ENCODE results near the gene PASD1. TPM values are rescaled to one million over a fixed set of nuclear protein-coding genes. Genes with fewer than 3 reads are reported as not detected.

Gene PASD1
- total and polyA plus RNA-seq, 10 of the 15 experiments (the other 5 are each of a cell fraction or from before 2014, with no cell fraction given), result under 0.01 to 0.01 TPM; not detected in 8

DNA sequence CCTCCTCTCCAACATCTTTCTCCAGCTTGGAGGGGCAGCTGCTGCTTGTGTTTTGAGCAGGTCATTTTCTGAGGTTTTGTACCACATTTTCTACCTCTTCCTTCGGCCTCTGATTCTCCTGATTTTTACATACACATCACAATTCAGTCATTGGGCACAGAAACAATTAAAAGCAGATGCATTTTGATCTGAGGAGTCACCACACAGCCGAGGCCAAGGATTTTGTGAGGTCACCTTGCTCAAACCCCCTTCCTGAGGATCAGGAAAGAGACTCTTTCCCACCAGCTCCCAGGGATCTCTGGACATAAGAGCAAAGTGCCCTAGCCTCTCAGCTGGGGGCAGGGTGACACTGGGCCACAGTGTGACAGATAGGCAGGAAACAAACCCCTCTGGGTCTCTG is 147.0 kb downstream of the PASD1 start (continued):
- TF ChIP-seq, protein P1, sequence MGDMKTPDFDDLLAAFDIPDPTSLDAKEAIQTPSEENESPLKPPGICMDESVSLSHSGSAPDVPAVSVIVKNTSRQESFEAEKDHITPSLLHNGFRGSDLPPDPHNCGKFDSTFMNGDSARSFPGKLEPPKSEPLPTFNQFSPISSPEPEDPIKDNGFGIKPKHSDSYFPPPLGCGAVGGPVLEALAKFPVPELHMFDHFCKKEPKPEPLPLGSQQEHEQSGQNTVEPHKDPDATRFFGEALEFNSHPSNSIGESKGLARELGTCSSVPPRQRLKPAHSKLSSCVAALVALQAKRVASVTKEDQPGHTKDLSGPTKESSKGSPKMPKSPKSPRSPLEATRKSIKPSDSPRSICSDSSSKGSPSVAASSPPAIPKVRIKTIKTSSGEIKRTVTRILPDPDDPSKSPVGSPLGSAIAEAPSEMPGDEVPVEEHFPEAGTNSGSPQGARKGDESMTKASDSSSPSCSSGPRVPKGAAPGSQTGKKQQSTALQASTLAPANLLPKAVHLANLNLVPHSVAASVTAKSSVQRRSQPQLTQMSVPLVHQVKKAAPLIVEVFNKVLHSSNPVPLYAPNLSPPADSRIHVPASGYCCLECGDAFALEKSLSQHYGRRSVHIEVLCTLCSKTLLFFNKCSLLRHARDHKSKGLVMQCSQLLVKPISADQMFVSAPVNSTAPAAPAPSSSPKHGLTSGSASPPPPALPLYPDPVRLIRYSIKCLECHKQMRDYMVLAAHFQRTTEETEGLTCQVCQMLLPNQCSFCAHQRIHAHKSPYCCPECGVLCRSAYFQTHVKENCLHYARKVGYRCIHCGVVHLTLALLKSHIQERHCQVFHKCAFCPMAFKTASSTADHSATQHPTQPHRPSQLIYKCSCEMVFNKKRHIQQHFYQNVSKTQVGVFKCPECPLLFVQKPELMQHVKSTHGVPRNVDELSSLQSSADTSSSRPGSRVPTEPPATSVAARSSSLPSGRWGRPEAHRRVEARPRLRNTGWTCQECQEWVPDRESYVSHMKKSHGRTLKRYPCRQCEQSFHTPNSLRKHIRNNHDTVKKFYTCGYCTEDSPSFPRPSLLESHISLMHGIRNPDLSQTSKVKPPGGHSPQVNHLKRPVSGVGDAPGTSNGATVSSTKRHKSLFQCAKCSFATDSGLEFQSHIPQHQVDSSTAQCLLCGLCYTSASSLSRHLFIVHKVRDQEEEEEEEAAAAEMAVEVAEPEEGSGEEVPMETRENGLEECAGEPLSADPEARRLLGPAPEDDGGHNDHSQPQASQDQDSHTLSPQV (IDR thresholded peaks at IDR 0.05), result no peak

DNA sequence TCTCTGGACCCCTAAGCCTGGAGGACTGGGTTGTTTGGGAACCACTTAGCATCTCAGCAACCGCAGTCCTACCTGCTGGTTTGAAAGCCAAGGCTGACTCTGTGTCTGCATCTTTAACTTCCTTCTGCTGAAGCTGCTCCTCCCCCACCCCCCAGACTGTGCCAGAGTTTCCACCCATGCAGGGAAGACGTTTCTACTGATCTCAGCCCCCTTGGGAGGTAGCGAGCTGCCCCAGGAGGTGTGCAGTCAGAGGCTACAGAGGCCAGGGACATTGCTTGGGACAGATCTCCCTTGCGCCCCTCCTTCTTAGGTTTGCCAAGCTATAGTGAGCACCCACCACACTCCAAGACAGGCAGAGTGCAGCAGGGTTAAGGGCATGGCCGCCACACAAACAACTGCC is 147.7 kb downstream of the PASD1 start:
- no peaks in the 10 kb centered on the region for H3K27me3 ChIP-seq (replicated peaks in 1 of 2; ENCODE audit: control insufficient read depth in 2 of 2, insufficient read depth in 2 of 2, low read length in 1 of 2)
- POLR2A ChIA-PET, result no interaction called here
- RAD21 ChIA-PET (ENCODE audit: unreplicated experiment), result no interaction called here
- no peaks in the 10 kb centered on the region for H3K4me1 ChIP-seq (ENCODE audit: control insufficient read depth, insufficient read depth, low read length)
- CTCF ChIA-PET, result interaction anchor here (1.8 kb wide), 1 partner anchor 921 kb away, joined by 5 read pairs; no protein-coding TSS in a partner anchor
- ATAC-seq (no peak), DNase-seq (ENCODE audit: low read depth, low spot score) (no peak), FAIRE-seq (no peak)
- TF ChIP-seq YBX1 (IDR thresholded peaks at IDR 0.05) (no peak), NBN (IDR thresholded peaks at IDR 0.05) (no peak)
- TF ChIP-seq, protein P2, sequence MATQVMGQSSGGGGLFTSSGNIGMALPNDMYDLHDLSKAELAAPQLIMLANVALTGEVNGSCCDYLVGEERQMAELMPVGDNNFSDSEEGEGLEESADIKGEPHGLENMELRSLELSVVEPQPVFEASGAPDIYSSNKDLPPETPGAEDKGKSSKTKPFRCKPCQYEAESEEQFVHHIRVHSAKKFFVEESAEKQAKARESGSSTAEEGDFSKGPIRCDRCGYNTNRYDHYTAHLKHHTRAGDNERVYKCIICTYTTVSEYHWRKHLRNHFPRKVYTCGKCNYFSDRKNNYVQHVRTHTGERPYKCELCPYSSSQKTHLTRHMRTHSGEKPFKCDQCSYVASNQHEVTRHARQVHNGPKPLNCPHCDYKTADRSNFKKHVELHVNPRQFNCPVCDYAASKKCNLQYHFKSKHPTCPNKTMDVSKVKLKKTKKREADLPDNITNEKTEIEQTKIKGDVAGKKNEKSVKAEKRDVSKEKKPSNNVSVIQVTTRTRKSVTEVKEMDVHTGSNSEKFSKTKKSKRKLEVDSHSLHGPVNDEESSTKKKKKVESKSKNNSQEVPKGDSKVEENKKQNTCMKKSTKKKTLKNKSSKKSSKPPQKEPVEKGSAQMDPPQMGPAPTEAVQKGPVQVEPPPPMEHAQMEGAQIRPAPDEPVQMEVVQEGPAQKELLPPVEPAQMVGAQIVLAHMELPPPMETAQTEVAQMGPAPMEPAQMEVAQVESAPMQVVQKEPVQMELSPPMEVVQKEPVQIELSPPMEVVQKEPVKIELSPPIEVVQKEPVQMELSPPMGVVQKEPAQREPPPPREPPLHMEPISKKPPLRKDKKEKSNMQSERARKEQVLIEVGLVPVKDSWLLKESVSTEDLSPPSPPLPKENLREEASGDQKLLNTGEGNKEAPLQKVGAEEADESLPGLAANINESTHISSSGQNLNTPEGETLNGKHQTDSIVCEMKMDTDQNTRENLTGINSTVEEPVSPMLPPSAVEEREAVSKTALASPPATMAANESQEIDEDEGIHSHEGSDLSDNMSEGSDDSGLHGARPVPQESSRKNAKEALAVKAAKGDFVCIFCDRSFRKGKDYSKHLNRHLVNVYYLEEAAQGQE (IDR thresholded peaks at IDR 0.05; ENCODE audit: low read depth, low read length), result no peak
- no peak overlapping the region for H2AFZ ChIP-seq (ENCODE audit: control insufficient read depth, low read depth, low read length)
- intact Hi-C loops (cut with micrococcal nuclease; ENCODE audit: unreplicated experiment), result no loop called here
- no peak overlapping the region for H3K4me2 ChIP-seq (ENCODE audit: control insufficient read depth, insufficient read depth)
- H3K9me3 ChIP-seq (replicated peaks; ENCODE audit: control insufficient read depth, insufficient read depth, low read length), result no peaks in the 10 kb centered on the region
- no peaks in the 10 kb centered on the region for H4K20me1 ChIP-seq (ENCODE audit: control insufficient read depth, insufficient read depth)
- 11% methylated on average over 5 of the region's 5 CpGs for WGBS (ENCODE audit: insufficient coverage, insufficient replicate concordance, low lambda C conversion rate, missing lambda C conversion rate)
- H3K9ac ChIP-seq (ENCODE audit: control insufficient read depth, insufficient read depth, low read length), result no peak overlapping the region
- no peaks in the 10 kb centered on the region for H3K36me3 ChIP-seq (ENCODE audit: control insufficient read depth in 2 of 2, insufficient read depth in 2 of 2, low read length in 1 of 2)
- SMC1A ChIA-PET (ENCODE audit: uncharacterized antibody, unreplicated experiment), result no interaction called here
- H3K27ac ChIP-seq (ENCODE audit: control insufficient read depth, insufficient read depth), result no peak overlapping the region
- H3K79me2 ChIP-seq (ENCODE audit: control insufficient read depth, insufficient read depth, low read length), result no peaks in the 10 kb centered on the region
- no peak overlapping the region for H3K4me3 ChIP-seq
- in situ Hi-C loops (cut with MboI), result no loop called here
- BruUV-seq (replicated peaks), result no TSS peak
